Smooth muscle cell (in vitro differentiated cells): ENCODE results near the gene ERC2. TPM values are rescaled to one million over a fixed set of nuclear protein-coding genes. Genes with fewer than 3 reads are reported as not detected.

Experiments
- DNase-seq: peaks from one replicate; lab custom pipeline; 2025; ENCODE audit not compliant: unreplicated experiment; lab: John Stamatoyannopoulos, UW
- H2AFZ ChIP-seq: fragments of 200-600 bp; sonication (generic); 2 replicates; pipeline ENCODE4 v1.6.0; 2016; ENCODE audit warnings: antibody characterized with exemption, low read depth, mild to moderate bottlenecking
- H3F3A ChIP-seq: fragments of 200-600 bp; sonication (generic); 2 replicates; pipeline ENCODE4 v1.6.0; 2017; ENCODE audit warnings: antibody characterized with exemption, low read depth
- H3K27ac ChIP-seq: fragments of 200-600 bp; sonication (generic); 2 replicates; pipeline ENCODE4 v1.5.1; 2016; ENCODE audit warnings: low read depth, mild to moderate bottlenecking
- H3K27me3 ChIP-seq: fragments of 200-600 bp; sonication (generic); 2 replicates; pipeline ENCODE4 v1.6.1; 2016; ENCODE audit warnings: low read depth, mild to moderate bottlenecking
- H3K36me3 ChIP-seq: fragments of 200-600 bp; sonication (generic); 2 replicates; pipeline ENCODE4 v1.5.1; 2016; ENCODE audit warnings: low read depth
- H3K4me1 ChIP-seq: fragments of 200-600 bp; sonication (generic); 2 replicates; pipeline ENCODE4 v1.5.1; 2016; ENCODE audit warnings: low read depth
- H3K4me2 ChIP-seq: fragments of 200-600 bp; sonication (generic); 2 replicates; pipeline ENCODE4 v1.6.0; 2016; ENCODE audit warnings: mild to moderate bottlenecking
- H3K4me3 ChIP-seq: fragments of 200-600 bp; sonication (generic); 2 replicates; pipeline ENCODE4 v1.5.1; 2016; ENCODE audit warnings: mild to moderate bottlenecking
- H3K79me2 ChIP-seq: fragments of 200-600 bp; sonication (generic); 2 replicates; pipeline ENCODE4 v1.6.0; 2016; ENCODE audit warnings: low read depth, mild to moderate bottlenecking
- H3K9ac ChIP-seq: fragments of 200-600 bp; sonication (generic); 2 replicates; pipeline ENCODE4 v1.6.0; 2016; ENCODE audit warnings: low read depth
- H3K9me3 ChIP-seq: fragments of 200-600 bp; sonication (generic); replicated peaks from 2 replicates; pipeline ENCODE4 v1.5.1; 2016; ENCODE audit warnings: low read depth
- H4K20me1 ChIP-seq: fragments of 200-600 bp; sonication (generic); 2 replicates; pipeline ENCODE4 v1.6.0; 2016; ENCODE audit warnings: low read depth
- WGBS: methylation state at CpG from one replicate; pipeline ENCODE4 v1.1.7; 2016; ENCODE audit warnings: low lambda C conversion rate; 5-methylcytosine and 5-hydroxymethylcytosine counted together
- polyA plus RNA-seq: library from polyadenylated mRNA; unstranded; fragments of >200 nt; fragmentation: Nextera tagmentation; extraction: Ambion mirVana; gene quantifications from 2 replicates; pipeline ENCODE4 v1.2.1, GENCODE V29; 2016
- total RNA-seq: library from RNA; depleted of rRNA; stranded (reverse); fragments of >200 nt; gene quantifications from 2 replicates; pipeline ENCODE4 v1.2.3, GENCODE V29; 2014
- TF ChIP-seq, protein P1 (sequence below): fragments of 200-600 bp; sonication (generic); IDR thresholded peaks from 2 replicates; pipeline ENCODE4 v1.5.1; 2017; ENCODE audit warnings: borderline replicate concordance, mild to moderate bottlenecking, antibody characterized with exemption; ENCODE audit not compliant: insufficient read depth, poor library complexity, severe bottlenecking

Gene ERC2
- total and polyA plus RNA-seq, 2 experiments from 2014 or later = 1.1 TPM; not detected in 1

DNA sequence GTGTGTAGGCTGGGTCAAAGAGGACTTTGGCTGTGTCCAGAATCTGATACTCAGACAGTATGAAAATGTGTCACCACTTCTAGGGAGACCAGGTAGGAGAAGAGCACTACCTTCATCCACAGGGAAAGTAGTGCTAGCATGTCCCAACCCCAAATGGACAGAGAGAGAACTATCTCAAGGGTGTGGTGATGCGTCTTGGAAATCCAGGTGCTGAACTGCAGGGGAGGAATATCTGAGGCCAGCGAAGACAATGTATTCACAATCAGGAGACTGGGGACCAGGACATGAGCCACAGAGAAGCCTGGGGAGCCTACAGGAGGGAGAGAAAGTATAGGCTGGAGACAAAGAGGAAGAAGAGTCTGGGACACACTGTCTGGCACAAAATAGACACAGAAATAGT lies 829.1 kb downstream of the ERC2 start:
- Histone ChIP-seq H3K79me2 (no peaks in the 10 kb centered on the region), H3K36me3 (no peaks in the 10 kb centered on the region), H3K27ac (no peak overlapping the region), H4K20me1 (no peaks in the 10 kb centered on the region), H3K4me3 (no peak overlapping the region), H2AFZ (no peak overlapping the region), H3K27me3 (no peaks in the 10 kb centered on the region), H3K9me3 (no peaks in the 10 kb centered on the region), H3K9ac (no peak overlapping the region), H3K4me2 (no peak overlapping the region), H3K4me1 (peaks cover 6% of the 10 kb centered on the region), H3F3A (no peaks in the 10 kb centered on the region)
- no peak for DNase-seq
- TF ChIP-seq, protein P1, sequence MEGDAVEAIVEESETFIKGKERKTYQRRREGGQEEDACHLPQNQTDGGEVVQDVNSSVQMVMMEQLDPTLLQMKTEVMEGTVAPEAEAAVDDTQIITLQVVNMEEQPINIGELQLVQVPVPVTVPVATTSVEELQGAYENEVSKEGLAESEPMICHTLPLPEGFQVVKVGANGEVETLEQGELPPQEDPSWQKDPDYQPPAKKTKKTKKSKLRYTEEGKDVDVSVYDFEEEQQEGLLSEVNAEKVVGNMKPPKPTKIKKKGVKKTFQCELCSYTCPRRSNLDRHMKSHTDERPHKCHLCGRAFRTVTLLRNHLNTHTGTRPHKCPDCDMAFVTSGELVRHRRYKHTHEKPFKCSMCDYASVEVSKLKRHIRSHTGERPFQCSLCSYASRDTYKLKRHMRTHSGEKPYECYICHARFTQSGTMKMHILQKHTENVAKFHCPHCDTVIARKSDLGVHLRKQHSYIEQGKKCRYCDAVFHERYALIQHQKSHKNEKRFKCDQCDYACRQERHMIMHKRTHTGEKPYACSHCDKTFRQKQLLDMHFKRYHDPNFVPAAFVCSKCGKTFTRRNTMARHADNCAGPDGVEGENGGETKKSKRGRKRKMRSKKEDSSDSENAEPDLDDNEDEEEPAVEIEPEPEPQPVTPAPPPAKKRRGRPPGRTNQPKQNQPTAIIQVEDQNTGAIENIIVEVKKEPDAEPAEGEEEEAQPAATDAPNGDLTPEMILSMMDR = no peak
- 91% methylated on average over 2 of the region's 2 CpGs for WGBS

DNA sequence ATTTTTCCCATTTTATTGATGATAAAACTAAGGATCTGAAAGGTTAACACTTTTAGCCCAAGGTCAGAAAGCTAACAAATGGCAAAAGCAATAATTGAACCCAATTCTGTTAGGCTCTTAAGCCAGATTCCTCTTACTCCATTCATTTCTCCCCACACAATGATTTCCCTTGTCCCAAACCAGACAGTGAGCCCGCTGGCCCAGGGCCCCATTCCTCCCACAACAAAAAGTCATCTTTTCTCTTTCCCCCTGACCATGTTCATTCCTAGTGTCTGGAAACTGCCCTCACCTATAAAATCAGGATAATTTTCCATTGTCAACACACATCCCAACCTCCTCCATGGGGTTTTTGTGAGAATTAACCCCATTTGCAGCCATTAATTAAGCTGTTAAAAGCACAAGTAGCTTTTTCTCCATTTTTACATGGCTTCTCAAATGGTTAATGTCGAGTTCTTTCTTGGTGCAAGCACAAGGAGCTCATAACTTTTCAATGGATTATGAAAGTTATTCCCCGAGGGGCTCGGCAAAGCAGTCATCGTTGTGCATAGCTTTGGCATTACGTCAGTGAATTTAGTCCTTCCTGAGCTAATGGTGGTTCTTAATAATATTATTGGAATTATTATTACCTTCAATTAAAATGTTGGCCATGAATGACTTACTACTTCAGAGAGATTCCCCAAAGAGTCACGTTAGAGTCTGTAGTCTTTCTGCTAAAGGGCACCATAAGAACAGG lies 830.2 kb downstream of the ERC2 start:
- Histone ChIP-seq H3K4me1 (peaks cover 7% of the 10 kb centered on the region), H3K9me3 (no peaks in the 10 kb centered on the region), H3K9ac (no peak overlapping the region), H3K4me2 (no peak overlapping the region), H3K27me3 (no peaks in the 10 kb centered on the region), H3K27ac (no peak overlapping the region), H3K36me3 (no peaks in the 10 kb centered on the region), H3K79me2 (no peaks in the 10 kb centered on the region), H3K4me3 (no peak overlapping the region), H3F3A (peaks cover 5% of the 10 kb centered on the region), H4K20me1 (no peaks in the 10 kb centered on the region), H2AFZ (no peak overlapping the region)
- TF ChIP-seq, protein P1 = no peak
- no peak for DNase-seq
- WGBS = 88% methylated on average over 7 of the region's 7 CpGs

DNA sequence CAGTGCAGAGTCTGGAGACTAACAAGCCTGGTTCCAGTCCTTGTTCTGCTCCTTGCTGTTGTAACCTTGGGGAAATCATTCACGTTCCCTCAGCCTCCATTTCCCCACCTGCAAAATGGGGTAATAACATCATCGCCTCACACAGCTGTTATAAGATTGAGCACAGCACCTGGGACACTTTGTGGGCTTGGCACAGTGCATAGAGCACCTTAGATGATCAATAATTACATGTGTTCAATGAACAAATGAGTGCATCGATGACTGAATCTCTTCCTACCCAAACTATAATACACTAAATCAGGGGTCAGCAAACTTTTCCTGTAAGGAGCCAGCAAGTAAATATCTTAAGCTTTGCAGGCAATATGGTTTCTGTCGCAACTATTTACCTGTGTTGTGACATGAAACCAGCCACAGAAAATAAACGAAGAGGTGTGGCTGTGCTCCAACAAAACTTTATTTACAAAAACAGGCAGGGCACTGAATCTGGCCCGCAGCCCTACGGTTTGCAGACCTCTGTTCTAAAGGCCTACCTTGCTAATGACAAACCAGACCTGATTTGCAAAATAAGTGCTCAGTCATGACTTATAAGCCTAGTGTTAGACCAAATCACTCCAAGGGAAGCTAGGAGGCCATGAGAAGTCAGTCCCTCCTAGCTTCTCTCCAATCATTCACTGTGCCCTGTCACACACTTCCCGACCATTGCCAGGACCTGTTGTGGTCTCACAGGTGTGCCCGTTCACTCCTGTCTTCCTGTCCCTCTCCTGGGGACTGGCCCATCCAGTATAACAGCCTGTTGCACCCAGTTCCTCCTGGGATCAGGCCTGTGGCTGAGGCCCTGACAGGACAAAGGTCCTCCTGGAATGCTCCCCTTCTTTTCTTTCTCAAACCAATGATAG lies 831.7 kb downstream of the ERC2 start:
- Histone ChIP-seq H4K20me1 (no peaks in the 10 kb centered on the region), H3K36me3 (no peaks in the 10 kb centered on the region), H3K9me3 (no peaks in the 10 kb centered on the region), H3K4me1 (peaks cover 7% of the 10 kb centered on the region), H3K27ac (no peak overlapping the region), H3K79me2 (no peaks in the 10 kb centered on the region), H3K27me3 (no peaks in the 10 kb centered on the region), H3F3A (peaks cover 5% of the 10 kb centered on the region), H2AFZ (no peak overlapping the region), H3K4me3 (no peak overlapping the region), H3K9ac (no peak overlapping the region), H3K4me2 (no peak overlapping the region)
- DNase-seq = no peak
- TF ChIP-seq, protein P1 = no peak
- WGBS = 79% methylated on average over 9 of the region's 9 CpGs
